ENCODE measurements around the gene C12orf42. TPM values are rescaled to one million over a fixed set of nuclear protein-coding genes. Genes with fewer than 3 reads are reported as not detected.

Gene C12orf42
- total and polyA plus RNA-seq, 10 of the 15 experiments (the other 5 are each of a cell fraction or from before 2014, with no cell fraction given), result 1.4 to 7.0 (median 2.4) TPM

DNA sequence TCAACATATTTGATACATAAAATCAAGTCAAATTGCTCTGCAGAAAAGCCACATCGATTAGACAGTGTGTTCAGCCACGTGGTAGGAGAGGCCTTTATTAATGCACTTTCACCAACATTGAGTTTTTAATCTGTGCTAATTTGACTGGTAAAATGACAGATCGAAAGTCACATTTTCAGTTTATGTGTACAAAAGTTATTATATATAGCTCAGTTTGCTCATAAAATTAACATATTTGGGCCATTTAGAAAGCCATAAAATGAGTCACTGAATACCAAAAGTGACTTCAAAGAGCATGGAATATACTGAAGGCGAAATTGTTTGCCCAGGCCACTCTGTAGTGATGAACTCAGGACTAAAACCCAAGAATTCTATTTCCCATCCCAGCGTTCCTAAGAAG lies 26.0 kb downstream of the C12orf42 start (continued):
- TF ChIP-seq NFXL1 (IDR thresholded peaks at IDR 0.05; ENCODE audit: borderline replicate concordance), result no peak
- no peak for TF ChIP-seq CBX5 (IDR thresholded peaks at IDR 0.05; ENCODE audit: low read depth)
- peak; percentile 89 for TF ChIP-seq NFIC (IDR thresholded peaks at IDR 0.05; ENCODE audit: low read depth, low read length)
- no peak for TF ChIP-seq KDM1A (IDR thresholded peaks at IDR 0.05; ENCODE audit: borderline replicate concordance)
- TF ChIP-seq BRCA1 (IDR thresholded peaks at IDR 0.05; ENCODE audit: low read depth, low read length), result no peak
- no peak for TF ChIP-seq CEBPB (IDR thresholded peaks at IDR 0.05; ENCODE audit: borderline replicate concordance in 1 of 2, low read depth in 2 of 2, low read length in 2 of 2)
- TF ChIP-seq FOXM1 (IDR thresholded peaks at IDR 0.05; ENCODE audit: low read depth, low read length), result peak; percentile 65; the same call in 1 of the 2 replicates
- peak; percentile 66 for TF ChIP-seq ATF7 (IDR thresholded peaks at IDR 0.05; ENCODE audit: low read depth)
- TF ChIP-seq, protein P1, sequence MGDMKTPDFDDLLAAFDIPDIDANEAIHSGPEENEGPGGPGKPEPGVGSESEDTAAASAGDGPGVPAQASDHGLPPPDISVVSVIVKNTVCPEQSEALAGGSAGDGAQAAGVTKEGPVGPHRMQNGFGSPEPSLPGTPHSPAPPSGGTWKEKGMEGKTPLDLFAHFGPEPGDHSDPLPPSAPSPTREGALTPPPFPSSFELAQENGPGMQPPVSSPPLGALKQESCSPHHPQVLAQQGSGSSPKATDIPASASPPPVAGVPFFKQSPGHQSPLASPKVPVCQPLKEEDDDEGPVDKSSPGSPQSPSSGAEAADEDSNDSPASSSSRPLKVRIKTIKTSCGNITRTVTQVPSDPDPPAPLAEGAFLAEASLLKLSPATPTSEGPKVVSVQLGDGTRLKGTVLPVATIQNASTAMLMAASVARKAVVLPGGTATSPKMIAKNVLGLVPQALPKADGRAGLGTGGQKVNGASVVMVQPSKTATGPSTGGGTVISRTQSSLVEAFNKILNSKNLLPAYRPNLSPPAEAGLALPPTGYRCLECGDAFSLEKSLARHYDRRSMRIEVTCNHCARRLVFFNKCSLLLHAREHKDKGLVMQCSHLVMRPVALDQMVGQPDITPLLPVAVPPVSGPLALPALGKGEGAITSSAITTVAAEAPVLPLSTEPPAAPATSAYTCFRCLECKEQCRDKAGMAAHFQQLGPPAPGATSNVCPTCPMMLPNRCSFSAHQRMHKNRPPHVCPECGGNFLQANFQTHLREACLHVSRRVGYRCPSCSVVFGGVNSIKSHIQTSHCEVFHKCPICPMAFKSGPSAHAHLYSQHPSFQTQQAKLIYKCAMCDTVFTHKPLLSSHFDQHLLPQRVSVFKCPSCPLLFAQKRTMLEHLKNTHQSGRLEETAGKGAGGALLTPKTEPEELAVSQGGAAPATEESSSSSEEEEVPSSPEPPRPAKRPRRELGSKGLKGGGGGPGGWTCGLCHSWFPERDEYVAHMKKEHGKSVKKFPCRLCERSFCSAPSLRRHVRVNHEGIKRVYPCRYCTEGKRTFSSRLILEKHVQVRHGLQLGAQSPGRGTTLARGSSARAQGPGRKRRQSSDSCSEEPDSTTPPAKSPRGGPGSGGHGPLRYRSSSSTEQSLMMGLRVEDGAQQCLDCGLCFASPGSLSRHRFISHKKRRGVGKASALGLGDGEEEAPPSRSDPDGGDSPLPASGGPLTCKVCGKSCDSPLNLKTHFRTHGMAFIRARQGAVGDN (IDR thresholded peaks at IDR 0.05), result peak; percentile 53; the same call in 1 of the 2 replicates
- TF ChIP-seq MTA3 (IDR thresholded peaks at IDR 0.05; ENCODE audit: borderline replicate concordance, low read length), result no peak
- TF ChIP-seq NR2F1 (conservative IDR thresholded peaks at IDR 0.05), result 0 out of 2 replicates have a peak, but pooled peaks have one; percentile 19
- peak; percentile 19; the same call in 1 of the 2 replicates for TF ChIP-seq ZNF24 (IDR thresholded peaks at IDR 0.05)
- 0 out of 4 replicates have a peak, but pooled peaks of 1 of the 2 experiments have one; percentile 21 for TF ChIP-seq ETV6 (conservative IDR thresholded peaks at IDR 0.05 in 1 of 2, IDR thresholded peaks at IDR 0.05 in 1 of 2; ENCODE audit: borderline replicate concordance in 1 of 2, low read depth in 1 of 2)
- TF ChIP-seq EP300 (IDR thresholded peaks at IDR 0.05; ENCODE audit: borderline replicate concordance in 1 of 2, control insufficient read depth in 1 of 2, low read depth in 2 of 2, low read length in 2 of 2), result 0 out of 4 replicates have a peak, but pooled peaks of 1 of the 2 experiments have one; percentile 32
- TF ChIP-seq DPF2 (IDR thresholded peaks at IDR 0.05), result 0 out of 2 replicates have a peak, but pooled peaks have one; percentile 28

Measured in GM12878 (cell line).